Measurements from ENCODE around the gene PCED1B. TPM values are rescaled to one million over a fixed set of nuclear protein-coding genes. Genes with fewer than 3 reads are reported as not detected.

PCED1B gene
- total and polyA plus RNA-seq, 2 donors from 2014 or later = 2.8 to 9.2 TPM

GRCh38 chr12:47122602-47123001, 43.2 kb downstream of the PCED1B start:
- DNase-seq (no peak), FAIRE-seq (no peak)
- intact Hi-C loops (cut with DNase I) = no loop called here
- Histone ChIP-seq H3K36me3 (ENCODE audit: control insufficient read depth in 2 of 3, insufficient read depth in 3 of 3, low read length in 3 of 3) (no peaks in the 10 kb centered on the region), H3K4me1 (ENCODE audit: control insufficient read depth in 2 of 3, insufficient read depth in 2 of 3, low read depth in 1 of 3, low read length in 3 of 3) (no peaks in the 10 kb centered on the region), H3K27ac (ENCODE audit: low read depth in 2 of 2, low read length in 2 of 2) (no peak overlapping the region), H3K27me3 (ENCODE audit: control insufficient read depth, insufficient read depth, low read length) (no peaks in the 10 kb centered on the region), H3K4me3 (ENCODE audit: low read length in 3 of 3) (no peak overlapping the region), H3K9ac (ENCODE audit: low read length in 3 of 3) (no peak overlapping the region), H3K9me3 (ENCODE audit: control insufficient read depth in 2 of 3, insufficient read depth in 1 of 3, low read length in 3 of 3) (no peaks in the 10 kb centered on the region)
- TF ChIP-seq CTCF (IDR thresholded peaks at IDR 0.05; ENCODE audit: borderline replicate concordance, extremely low read depth, insufficient read depth) = no peak

DNA sequence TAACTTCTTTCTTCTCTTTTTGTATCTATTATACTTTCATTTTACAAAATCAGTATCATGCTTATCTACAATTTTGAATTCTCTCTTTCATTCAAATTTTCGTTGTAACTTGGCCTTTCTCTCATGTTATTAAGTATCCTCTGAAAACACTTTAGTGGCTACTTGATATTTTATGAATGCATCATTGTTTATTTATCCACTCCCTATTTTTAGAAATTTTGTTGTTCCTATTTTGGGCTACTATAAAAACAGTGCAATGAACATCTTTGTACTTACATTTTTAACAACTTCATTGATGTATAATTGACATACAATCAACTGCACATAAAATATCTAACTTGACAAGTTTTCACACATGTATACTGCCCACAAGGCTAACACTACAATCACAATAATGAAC, 44.3 kb downstream of the PCED1B start:
- no peak for TF ChIP-seq CTCF (IDR thresholded peaks at IDR 0.05; ENCODE audit: borderline replicate concordance, extremely low read depth, insufficient read depth)
- no peaks in the 10 kb centered on the region for H3K36me3 ChIP-seq (ENCODE audit: control insufficient read depth in 2 of 3, insufficient read depth in 3 of 3, low read length in 3 of 3)
- H3K4me3 ChIP-seq (ENCODE audit: low read length in 3 of 3) = no peak overlapping the region
- no peak overlapping the region for H3K9ac ChIP-seq (ENCODE audit: low read length in 3 of 3)
- no peak overlapping the region for H3K27ac ChIP-seq (ENCODE audit: low read depth in 2 of 2, low read length in 2 of 2)
- H3K27me3 ChIP-seq (ENCODE audit: control insufficient read depth, insufficient read depth, low read length) = no peaks in the 10 kb centered on the region
- no peaks in the 10 kb centered on the region for H3K9me3 ChIP-seq (ENCODE audit: control insufficient read depth in 2 of 3, insufficient read depth in 1 of 3, low read length in 3 of 3)
- DNase-seq (no peak), FAIRE-seq (peak; percentile 17)
- intact Hi-C loops (cut with DNase I) = no loop called here
- H3K4me1 ChIP-seq (ENCODE audit: control insufficient read depth in 2 of 3, insufficient read depth in 2 of 3, low read depth in 1 of 3, low read length in 3 of 3) = no peaks in the 10 kb centered on the region

DNA sequence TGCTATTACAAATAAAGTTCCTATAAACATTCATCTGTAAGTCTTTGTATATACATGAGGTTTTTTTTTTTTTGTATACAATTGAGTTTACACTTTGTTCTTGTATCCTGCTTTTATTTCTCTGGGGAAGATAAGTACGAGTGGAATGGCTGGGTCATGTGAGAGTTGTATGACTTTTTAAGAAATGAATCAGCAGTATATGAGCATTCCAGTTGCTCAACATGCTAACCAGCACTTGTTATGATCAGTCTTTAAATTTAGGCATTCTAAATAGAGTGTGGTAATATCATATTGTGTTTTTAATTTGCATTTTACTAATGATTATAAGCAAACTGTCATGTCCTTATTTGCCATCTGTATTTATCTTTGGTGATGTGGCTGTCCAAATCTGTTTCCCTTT, 45.0 kb downstream of the PCED1B start:
- no peaks in the 10 kb centered on the region for H3K4me1 ChIP-seq (ENCODE audit: control insufficient read depth in 2 of 3, insufficient read depth in 2 of 3, low read depth in 1 of 3, low read length in 3 of 3)
- H3K27ac ChIP-seq (ENCODE audit: low read depth in 2 of 2, low read length in 2 of 2) = no peak overlapping the region
- FAIRE-seq (no peak), DNase-seq (no peak)
- no peaks in the 10 kb centered on the region for H3K9me3 ChIP-seq (ENCODE audit: control insufficient read depth in 2 of 3, insufficient read depth in 1 of 3, low read length in 3 of 3)
- no peak overlapping the region for H3K9ac ChIP-seq (ENCODE audit: low read length in 3 of 3)
- TF ChIP-seq CTCF (IDR thresholded peaks at IDR 0.05; ENCODE audit: borderline replicate concordance, extremely low read depth, insufficient read depth) = no peak
- no peaks in the 10 kb centered on the region for H3K27me3 ChIP-seq (ENCODE audit: control insufficient read depth, insufficient read depth, low read length)
- no peaks in the 10 kb centered on the region for H3K36me3 ChIP-seq (ENCODE audit: control insufficient read depth in 2 of 3, insufficient read depth in 3 of 3, low read length in 3 of 3)
- intact Hi-C loops (cut with DNase I) = no loop called here
- H3K4me3 ChIP-seq (ENCODE audit: low read length in 3 of 3) = no peak overlapping the region

GRCh38 chr12:47126246-47126645, 46.8 kb downstream of the PCED1B start:
- intact Hi-C loops (cut with DNase I) = no loop called here
- no peak overlapping the region for H3K4me3 ChIP-seq (ENCODE audit: low read length in 3 of 3)
- DNase-seq = no peak
- FAIRE-seq = no peak
- no peaks in the 10 kb centered on the region for H3K36me3 ChIP-seq (ENCODE audit: control insufficient read depth in 2 of 3, insufficient read depth in 3 of 3, low read length in 3 of 3)
- no peak overlapping the region for H3K9ac ChIP-seq (ENCODE audit: low read length in 3 of 3)
- H3K27ac ChIP-seq (ENCODE audit: low read depth in 2 of 2, low read length in 2 of 2) = no peak overlapping the region
- H3K27me3 ChIP-seq (ENCODE audit: control insufficient read depth, insufficient read depth, low read length) = no peaks in the 10 kb centered on the region
- no peaks in the 10 kb centered on the region for H3K4me1 ChIP-seq (ENCODE audit: control insufficient read depth in 2 of 3, insufficient read depth in 2 of 3, low read depth in 1 of 3, low read length in 3 of 3)
- no peak for TF ChIP-seq CTCF (IDR thresholded peaks at IDR 0.05; ENCODE audit: borderline replicate concordance, extremely low read depth, insufficient read depth)
- H3K9me3 ChIP-seq (ENCODE audit: control insufficient read depth in 2 of 3, insufficient read depth in 1 of 3, low read length in 3 of 3) = no peaks in the 10 kb centered on the region
